Measurements from ENCODE around the gene KCNRG.
"Not testable (repeated sequence)": the region's sequence is repeated elsewhere in the genome, so short reads cannot be mapped to it uniquely, and the experiment has no call there.

Gene KCNRG

GRCh38 chr13:50012396-50013169 lies 2.7 kb upstream of the KCNRG start:
- DNase-seq: no peak

- DNase-seq: no peak
Measured at GRCh38 chr13:50014386-50014785, 858 bp upstream of the KCNRG start.

GRCh38 chr13:50015750-50016149 lies 506 bp downstream of the KCNRG start:
- no peak for DNase-seq

- DNase-seq: no peak
Measured at GRCh38 chr13:50016444-50016843, 1.2 kb downstream of the KCNRG start.

GRCh38 chr13:50017819-50018218 lies 2.6 kb downstream of the KCNRG start:
- no peak for DNase-seq

- DNase-seq: no peak
Measured at GRCh38 chr13:50025436-50025835, 10.2 kb downstream of the KCNRG start.

- no peak for DNase-seq
Measured at GRCh38 chr13:50026788-50027473, 11.7 kb downstream of the KCNRG start.

GRCh38 chr13:50030315-50030714 lies 15.1 kb downstream of the KCNRG start:
- DNase-seq: no peak

- no peak for DNase-seq
Measured at GRCh38 chr13:50033725-50034124, 18.5 kb downstream of the KCNRG start.

- no peak for DNase-seq
Measured at GRCh38 chr13:50037788-50038187, 22.5 kb downstream of the KCNRG start.

GRCh38 chr13:50038266-50038665 lies 23.0 kb downstream of the KCNRG start:
- DNase-seq: no peak

- no peak for DNase-seq
Measured at GRCh38 chr13:50052478-50052877, 37.2 kb downstream of the KCNRG start.

- no peak for DNase-seq
Measured at GRCh38 chr13:50053844-50054243, 38.6 kb downstream of the KCNRG start.

GRCh38 chr13:50055454-50055853 lies 40.2 kb downstream of the KCNRG start:
- no peak for DNase-seq

- no peak for DNase-seq
Measured at GRCh38 chr13:50060718-50061117, 45.5 kb downstream of the KCNRG start.

- DNase-seq: not testable (repeated sequence)
Measured at GRCh38 chr13:50062336-50062735, 47.1 kb downstream of the KCNRG start.

- DNase-seq: no peak
Measured at GRCh38 chr13:50065712-50066111, 50.5 kb downstream of the KCNRG start.

- no peak for DNase-seq
Measured at GRCh38 chr13:50068508-50068907, 53.3 kb downstream of the KCNRG start.

GRCh38 chr13:50069261-50069660 lies 54.0 kb downstream of the KCNRG start:
- DNase-seq: no peak

- no peak for DNase-seq
Measured at GRCh38 chr13:50070186-50070585, 54.9 kb downstream of the KCNRG start.
